Pancreas (tissue), 10 donors: ENCODE results near the gene TSHZ2. TPM values are rescaled to one million over a fixed set of nuclear protein-coding genes. Genes with fewer than 3 reads are reported as not detected.
"Not testable (repeated sequence)": the region's sequence is repeated elsewhere in the genome, so short reads cannot be mapped to it uniquely, and the experiment has no call there.

Source experiments
- ATAC-seq, 4 donors: fragments of 200-7000 bp; cut with Tn5 transposase; one replicate each; pipeline versions ENCODE4 v1.8.0 to v1.9.1; 2020; ENCODE audit warnings: mild to moderate bottlenecking in 4 of 4, moderate library complexity in 4 of 4
- DNase-seq, 6 donors: peaks; one replicate each; pipeline ENCODE4 v3.0.0-alpha.2; 2020
- FAIRE-seq: peaks from 2 replicates; lab custom pipeline; 2012; peaks lifted over from hg19 to GRCh38; lab: Jason Lieb, UNC
- H3K27ac ChIP-seq, 4 donors: fragments of 200-600 bp; sonication (generic); 1 replicate in 3 of 4; 2 replicates in 1 of 4; pipeline versions ENCODE4 v1.5.0 to v1.8.0; 2020
- H3K27me3 ChIP-seq, 4 donors: fragments of 200-600 bp; one replicate each; pipeline ENCODE4 v1.8.0; 2021
- H3K36me3 ChIP-seq, 3 donors: fragments of 200-600 bp; sonication (generic) in 1 of 3; one replicate each; pipeline versions ENCODE4 v1.5.0 to v1.8.0; 2020 to 2021
- H3K4me1 ChIP-seq, 3 donors: fragments of 200-600 bp; one replicate each; pipeline ENCODE4 v1.8.0; 2021
- H3K4me3 ChIP-seq, 4 donors: fragments of 200-600 bp; sonication (generic) in 2 of 4; one replicate each; pipeline versions ENCODE4 v1.5.0 to v1.8.0; 2020 to 2021
- H3K9me3 ChIP-seq, 4 donors: fragments of 200-600 bp; one replicate each; pipeline ENCODE4 v1.8.0; 2021
- WGBS, 2 donors: extraction: QIAGEN DNeasy Blood & Tissue Kit; methylation state at CpG; one replicate each; pipeline ENCODE4 v1.1.7; 2013; 5-methylcytosine and 5-hydroxymethylcytosine counted together
- intact Hi-C, 3 donors: fragments of 100-400 bp; cut with DNase I; formaldehyde crosslinking; loops; one replicate each; pipeline versions ENCODE4 v1.11.1 to v1.14.2; 2022
- polyA plus RNA-seq, 2 donors: library from polyadenylated mRNA; stranded (reverse); fragments of 200-250 nt; gene quantifications; one replicate each; pipeline ENCODE4 v1.2.3, GENCODE V29; 2013
- total RNA-seq, 6 donors: library from RNA; stranded (reverse); fragmentation: NEBNext Ultra II Directional in 4 of 6; extraction: Animal tissue kit (Norgen Biotek cat#: 25700) in 4 of 6; gene quantifications; one replicate each; pipeline versions ENCODE4 v1.2.1 to v1.2.4, GENCODE V29; 2021 to 2023
- TF ChIP-seq, protein P1 (sequence below), 4 donors: fragments of 200-600 bp; sonication (generic) in 3 of 4; IDR thresholded peaks; one replicate each; pipeline versions ENCODE4 v1.5.0 to v1.8.0; 2021; ENCODE audit warnings: antibody characterized with exemption in 4 of 4
- donor health status: healthy with polysubstance abuse.
- donor health status: DM: no; HTN: no; CAD: no; lungs with moderate emphysema.
- donor health status: DM: no; HTN: no; CAD: no.
- donor health status: control.
- donor health status: control.
- donor health status: Bipolar disorder and iron deficiency.
- donor health status: DM: yes; HTN: yes; CAD: no.
- donor health status: DM: no; HTN: no; CAD: no.
- donor health status: DM: no; HTN: no; CAD: no.
- donor health status: DM: yes; HTN: yes; CAD: no.

TSHZ2 gene
- total and polyA plus RNA-seq, 8 donors = 2.2 to 23.5 (median 4.5) TPM

DNA sequence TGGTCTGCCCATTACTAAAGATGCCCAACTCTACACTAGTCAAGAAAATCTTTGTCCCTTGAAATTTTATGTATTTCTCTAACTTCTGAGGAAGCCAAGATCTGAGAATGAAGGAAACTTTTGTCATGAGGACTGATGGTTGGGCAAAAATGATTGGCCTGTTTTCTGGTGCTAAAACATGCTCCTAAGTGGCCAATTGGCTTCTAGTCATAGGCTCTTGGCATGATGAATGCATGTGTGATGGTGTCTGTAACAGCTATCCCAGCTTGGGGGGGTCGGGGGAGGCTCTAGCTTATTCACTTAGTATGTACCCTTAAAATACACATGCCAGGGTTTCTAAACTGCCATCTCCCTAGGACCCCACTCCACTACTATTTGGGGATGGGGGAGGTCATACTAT, 392.9 kb downstream of the TSHZ2 start:
- 46 to 56% methylated on average over 1 of the region's 1 CpG for WGBS, 2 donors

DNA sequence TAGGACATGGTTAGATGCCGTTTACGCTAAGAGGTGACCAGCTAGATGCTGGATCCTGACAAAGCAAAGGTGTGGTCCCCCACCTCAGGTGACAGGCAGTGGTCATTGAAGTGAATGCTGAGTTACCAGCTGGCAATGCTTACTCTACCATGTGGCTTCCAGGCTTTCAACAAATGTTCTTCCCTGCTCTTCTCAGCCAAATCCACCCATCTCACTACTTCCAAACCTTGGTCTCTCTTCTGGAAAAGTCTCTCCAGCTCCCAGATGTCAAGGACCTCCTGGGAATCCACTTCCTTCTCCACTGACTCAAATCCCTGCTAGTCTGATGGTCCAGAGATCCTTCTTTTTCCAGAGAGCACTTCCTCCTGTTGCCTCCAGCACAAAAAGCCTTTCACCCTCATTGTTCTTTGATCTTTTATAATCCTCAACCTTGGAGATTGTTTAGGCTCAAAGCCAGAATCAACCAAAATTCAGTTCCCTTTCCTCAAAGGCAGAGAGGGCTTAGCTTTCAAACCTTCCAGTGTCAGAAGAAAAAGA, 393.4 kb downstream of the TSHZ2 start:
- Histone ChIP-seq H3K4me1 (no peaks in the 10 kb centered on the region), H3K36me3 (no peaks in the 10 kb centered on the region), H3K4me3 (no peak overlapping the region), H3K27ac (no peak overlapping the region), H3K9me3 (no peaks in the 10 kb centered on the region), H3K27me3 (no peaks in the 10 kb centered on the region)
- intact Hi-C loops = no loop called here
- no peak for ATAC-seq
- TF ChIP-seq, protein P1, sequence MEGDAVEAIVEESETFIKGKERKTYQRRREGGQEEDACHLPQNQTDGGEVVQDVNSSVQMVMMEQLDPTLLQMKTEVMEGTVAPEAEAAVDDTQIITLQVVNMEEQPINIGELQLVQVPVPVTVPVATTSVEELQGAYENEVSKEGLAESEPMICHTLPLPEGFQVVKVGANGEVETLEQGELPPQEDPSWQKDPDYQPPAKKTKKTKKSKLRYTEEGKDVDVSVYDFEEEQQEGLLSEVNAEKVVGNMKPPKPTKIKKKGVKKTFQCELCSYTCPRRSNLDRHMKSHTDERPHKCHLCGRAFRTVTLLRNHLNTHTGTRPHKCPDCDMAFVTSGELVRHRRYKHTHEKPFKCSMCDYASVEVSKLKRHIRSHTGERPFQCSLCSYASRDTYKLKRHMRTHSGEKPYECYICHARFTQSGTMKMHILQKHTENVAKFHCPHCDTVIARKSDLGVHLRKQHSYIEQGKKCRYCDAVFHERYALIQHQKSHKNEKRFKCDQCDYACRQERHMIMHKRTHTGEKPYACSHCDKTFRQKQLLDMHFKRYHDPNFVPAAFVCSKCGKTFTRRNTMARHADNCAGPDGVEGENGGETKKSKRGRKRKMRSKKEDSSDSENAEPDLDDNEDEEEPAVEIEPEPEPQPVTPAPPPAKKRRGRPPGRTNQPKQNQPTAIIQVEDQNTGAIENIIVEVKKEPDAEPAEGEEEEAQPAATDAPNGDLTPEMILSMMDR (IDR thresholded peaks at IDR 0.05) = no peak
- no peak for DNase-seq
- 91 to 95% methylated on average over 2 of the region's 2 CpGs for WGBS, 2 donors
- FAIRE-seq = no peak

More for the DNA sequence above, 392.9 kb downstream of the TSHZ2 start:
- Histone ChIP-seq H3K27ac (no peak overlapping the region), H3K4me1 (no peaks in the 10 kb centered on the region), H3K9me3 (no peaks in the 10 kb centered on the region), H3K4me3 (no peak overlapping the region), H3K36me3 (no peaks in the 10 kb centered on the region), H3K27me3 (no peaks in the 10 kb centered on the region)
- ATAC-seq = no peak
- TF ChIP-seq, protein P1 (IDR thresholded peaks at IDR 0.05) = no peak
- intact Hi-C loops = no loop called here
- FAIRE-seq = no peak
- no peak for DNase-seq

DNA sequence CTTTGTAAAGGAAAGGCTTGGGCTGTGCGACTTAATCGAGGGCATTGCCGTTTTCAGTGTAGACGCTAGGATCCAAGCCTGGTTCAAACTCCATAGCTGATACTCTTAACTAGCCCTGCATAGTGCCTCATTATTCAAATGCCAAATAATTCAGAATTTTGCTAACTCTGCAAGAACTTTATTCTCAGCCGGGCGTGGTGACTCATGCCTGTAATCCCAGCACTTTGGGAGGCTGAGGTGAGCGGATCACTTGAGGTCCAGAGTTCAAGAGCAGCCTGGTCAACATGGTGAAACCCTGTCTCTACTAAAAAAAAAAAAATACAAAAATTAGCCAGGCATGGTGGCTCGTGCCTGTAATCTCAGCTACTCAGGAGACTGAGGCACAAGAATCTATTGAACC, 394.8 kb downstream of the TSHZ2 start:
- H3K27ac ChIP-seq, FAIRE-seq, H3K9me3 ChIP-seq, DNase-seq, H3K4me3 ChIP-seq, H3K27me3 ChIP-seq, H3K4me1 ChIP-seq, ATAC-seq, intact Hi-C loops, H3K36me3 ChIP-seq: not testable (repeated sequence)
- WGBS, 2 donors = 93 to 95% methylated on average over 8 of the region's 8 CpGs

DNA sequence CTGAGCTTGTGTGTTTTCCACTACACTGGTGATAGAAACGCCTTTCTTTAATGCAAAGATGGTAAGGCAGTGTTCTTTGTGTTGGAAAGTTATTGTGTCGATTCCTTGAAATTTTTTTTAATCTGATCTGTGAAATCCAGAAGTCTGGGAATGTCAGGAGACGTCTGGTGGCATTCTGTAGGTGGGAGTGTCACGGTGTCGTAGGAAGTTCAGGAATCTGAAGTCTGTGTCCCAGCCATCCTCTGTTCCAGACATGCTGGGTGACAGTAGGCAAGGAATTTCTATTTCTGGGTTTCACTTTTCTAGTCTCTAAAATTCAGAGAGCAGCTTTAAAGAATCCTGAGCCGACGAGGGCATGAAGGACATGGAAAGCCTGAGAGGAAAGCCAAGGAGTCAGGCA, 397.7 kb downstream of the TSHZ2 start:
- Histone ChIP-seq H3K27ac (no peak overlapping the region), H3K36me3 (no peaks in the 10 kb centered on the region), H3K4me3 (no peak overlapping the region), H3K4me1 (no peaks in the 10 kb centered on the region), H3K9me3 (no peaks in the 10 kb centered on the region), H3K27me3 (no peaks in the 10 kb centered on the region)
- TF ChIP-seq, protein P1 (IDR thresholded peaks at IDR 0.05) = no peak
- FAIRE-seq (no peak), ATAC-seq (no peak), DNase-seq (no peak)
- 81 to 89% methylated on average over 7 of the region's 7 CpGs for WGBS, 2 donors
- intact Hi-C loops = no loop called here

DNA sequence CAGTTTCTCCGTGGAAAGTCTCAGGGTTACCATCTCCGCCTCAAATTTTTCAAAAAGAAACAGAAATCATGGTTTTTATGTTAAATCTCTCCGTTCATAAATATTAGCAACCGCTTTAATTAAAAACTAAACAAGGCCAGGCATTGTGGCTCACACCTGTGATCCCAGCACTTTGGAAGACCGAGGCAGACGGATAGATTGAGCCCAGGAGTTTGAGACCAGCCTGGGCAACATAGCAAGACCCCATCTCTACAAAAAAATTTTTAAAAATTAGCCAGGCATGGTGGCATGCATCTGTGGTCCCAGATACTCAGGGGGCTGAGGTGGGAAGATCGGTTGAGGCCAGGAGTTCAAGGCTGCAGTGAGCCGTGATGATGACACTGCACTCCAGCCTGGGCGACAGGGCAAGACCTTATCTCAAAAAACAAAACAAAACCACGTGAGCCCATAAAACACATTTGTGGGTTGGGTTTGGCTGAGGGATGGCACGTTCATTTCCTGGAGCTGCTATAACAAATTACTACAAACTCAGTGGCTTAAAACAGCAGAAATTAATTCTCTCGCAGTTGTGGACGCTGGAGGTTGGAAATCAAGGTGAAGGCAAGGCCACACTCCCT, 398.3 kb downstream of the TSHZ2 start:
- Histone ChIP-seq H3K4me1 (no peaks in the 10 kb centered on the region), H3K4me3 (no peak overlapping the region), H3K36me3 (no peaks in the 10 kb centered on the region), H3K27me3 (no peaks in the 10 kb centered on the region), H3K27ac (no peak overlapping the region), H3K9me3 (no peaks in the 10 kb centered on the region)
- no peak for FAIRE-seq
- ATAC-seq = no peak
- WGBS, 2 donors = 79 to 84% methylated on average over 13 of the region's 13 CpGs
- intact Hi-C loops = no loop called here
- TF ChIP-seq, protein P1 (IDR thresholded peaks at IDR 0.05) = no peak
- no peak for DNase-seq
